ENCODE data around the gene IL18R1. TPM values are rescaled to one million over a fixed set of nuclear protein-coding genes. Genes with fewer than 3 reads are reported as not detected.

IL18R1 gene
- total and polyA plus RNA-seq, 2 donors (not counting 3 experiments of a cell fraction or from before 2014, with no cell fraction given): 2.9 to 3.6 TPM

GRCh38 chr2:102439065-102439695, 83.6 kb downstream of the IL18R1 start:
- no peak overlapping the region for H3K9ac ChIP-seq (replicated peaks; ENCODE audit: extremely low read depth, insufficient read depth, low read length)
- TF ChIP-seq EZH2 (IDR thresholded peaks at IDR 0.05; ENCODE audit: borderline replicate concordance, low read depth, low read length, severe bottlenecking) (no peak), CTCF (IDR thresholded peaks at IDR 0.05; ENCODE audit: extremely low read depth in 1 of 2, insufficient read depth in 1 of 2, low read depth in 1 of 2, low read length in 2 of 2) (no peak), JUN (IDR thresholded peaks at IDR 0.05; ENCODE audit: borderline replicate concordance, insufficient read depth, insufficient read length, low read depth) (no peak), FOS (IDR thresholded peaks at IDR 0.05; ENCODE audit: borderline replicate concordance, insufficient read depth, low read length) (no peak)
- ChIA-PET POLR2A (no interaction called here), CTCF (interaction anchor here (1.2 to 2.7 kb wide), 4 partner anchors 83 to 419 kb away, joined by 3 to 7 read pairs (median 6); partner anchors contain the start of gene IL18R1)
- H2AFZ ChIP-seq (ENCODE audit: low read depth, low read length): no peak overlapping the region
- H3K27me3 ChIP-seq (ENCODE audit: control insufficient read depth in 2 of 2, insufficient read depth in 2 of 2, low read length in 2 of 2): no peaks in the 10 kb centered on the region
- H3K27ac ChIP-seq (ENCODE audit: insufficient read depth, low read depth, low read length): no peak overlapping the region
- no peak for DNase-seq (ENCODE audit: low read depth, low spot score)
- dilution Hi-C loops (cut with MboI; ENCODE audit: extremely low pct_ligation_motif_present, low sequenced_read_pairs) (no loop called here), intact Hi-C loops (cut with micrococcal nuclease) (no loop called here)
- no peaks in the 10 kb centered on the region for H3K9me3 ChIP-seq (replicated peaks; ENCODE audit: control insufficient read depth, insufficient read depth, low read length)
- FAIRE-seq: peak; percentile 8
- H3K9me1 ChIP-seq (replicated peaks; ENCODE audit: control insufficient read depth, extremely low read depth, insufficient read depth, low read length): no peaks in the 10 kb centered on the region
- no peak overlapping the region for H3K4me2 ChIP-seq (ENCODE audit: insufficient read depth, low read length)
- H3K4me1 ChIP-seq (ENCODE audit: control insufficient read depth, extremely low read depth, insufficient read depth, low read length): peaks cover 7% of the 10 kb centered on the region
- no peaks in the 10 kb centered on the region for H3K79me2 ChIP-seq (ENCODE audit: control insufficient read depth, insufficient read depth, low read length)
- H3K4me3 ChIP-seq (replicated peaks in 1 of 3; ENCODE audit: insufficient read depth in 1 of 3, low read depth in 1 of 3, low read length in 3 of 3): no peak overlapping the region
- no peaks in the 10 kb centered on the region for H4K20me1 ChIP-seq (replicated peaks; ENCODE audit: control insufficient read depth, extremely low read depth, insufficient read depth, low read length)
- H3K36me3 ChIP-seq (ENCODE audit: control insufficient read depth in 2 of 2, extremely low read depth in 1 of 2, insufficient read depth in 2 of 2, low read length in 2 of 2): no peaks in the 10 kb centered on the region
- BruUV-seq (replicated peaks): no TSS peak

All from endothelial cell of umbilical vein (primary cell).